Activated naive CD4-positive, alpha-beta T cell treated with anti-CD3 and anti-CD28 coated beads, Interleukin-2, amount 50 U/mL, for 72 hours (primary cell): ENCODE results near the gene NIM1K. TPM values are rescaled to one million over a fixed set of nuclear protein-coding genes. Genes with fewer than 3 reads are reported as not detected.
A peak's percentile ranks its signal among the peaks of the same experiment; 100 is the strongest.
"Not testable (repeated sequence)": the region's sequence is repeated elsewhere in the genome, so short reads cannot be mapped to it uniquely, and the experiment has no call there.

ENCODE experiments used
- ATAC-seq, 2 donors: fragments of 150-1000 bp; cut with Tn5 transposase; 2 replicates each; pipeline ENCODE4 v1.10.0; 2021; ENCODE audit warnings: mild to moderate bottlenecking in 2 of 2, moderate library complexity in 2 of 2
- DNase-seq, 2 donors: peaks; one replicate each; pipeline ENCODE4 v3.0.0; 2021 to 2022; ENCODE audit warnings: low spot score in 2 of 2
- H3K27ac Mint-ChIP-seq, 2 donors: one replicate each; pipeline ENCODE4 v1.8.0; 2022; ENCODE audit warnings: mild to moderate bottlenecking in 2 of 2, mixed read lengths in 2 of 2
- H3K36me3 Mint-ChIP-seq, 2 donors: one replicate each; pipeline ENCODE4 v1.8.0; 2022; ENCODE audit warnings: mixed read lengths in 2 of 2
- H3K9me3 Mint-ChIP-seq, 2 donors: one replicate each; pipeline ENCODE4 v1.8.0; 2022; ENCODE audit warnings: mixed read lengths in 2 of 2
- total RNA-seq, 2 donors: library from RNA; stranded (reverse); gene quantifications; one replicate each; pipeline ENCODE4 v1.2.3, GENCODE V29; 2022

The NIM1K gene
- total RNA-seq, 2 donors from 2014 or later = 0.14 to 2.3 TPM

GRCh38 chr5:43171926-43172325 lies 20.1 kb upstream of the NIM1K start:
- no peak for ATAC-seq
- Mint-ChIP-seq H3K27ac (peak overlapping the region in 1 of 2 donors; percentile 7), H3K36me3 (peaks cover 6 to 21% of the 10 kb centered on the region in 2 donors), H3K9me3 (no peaks in the 10 kb centered on the region)
- no peak for DNase-seq

- no peak for ATAC-seq
- H3K36me3 Mint-ChIP-seq = peaks cover 6 to 21% of the 10 kb centered on the region in 2 donors
- H3K27ac Mint-ChIP-seq = peak overlapping the region in 1 of 2 donors; percentile 5
- H3K9me3 Mint-ChIP-seq = no peaks in the 10 kb centered on the region
- DNase-seq = no peak
These were observed 19.2 kb upstream of the NIM1K start for GRCh38 chr5:43172779-43173178.

GRCh38 chr5:43174586-43174985 lies 17.4 kb upstream of the NIM1K start:
- no peaks in the 10 kb centered on the region for H3K9me3 Mint-ChIP-seq
- ATAC-seq = no peak

GRCh38 chr5:43179836-43180235 lies 12.2 kb upstream of the NIM1K start:
- DNase-seq (no peak), ATAC-seq (no peak)
- Mint-ChIP-seq H3K27ac (peak overlapping the region in 1 of 2 donors; percentile 83), H3K9me3 (no peaks in the 10 kb centered on the region), H3K36me3 (peaks cover under 1 to 6% of the 10 kb centered on the region in 2 donors)

More at GRCh38 chr5:43174586-43174985, 17.4 kb upstream of the NIM1K start:
- no peak for DNase-seq
- no peak overlapping the region for H3K27ac Mint-ChIP-seq
- H3K36me3 Mint-ChIP-seq = peaks cover 6 to 21% of the 10 kb centered on the region in 2 donors

- Mint-ChIP-seq H3K36me3 (peaks cover 0 to 8% of the 10 kb centered on the region in 2 donors), H3K9me3 (no peaks in the 10 kb centered on the region), H3K27ac (no peak overlapping the region)
- ATAC-seq = no peak
- DNase-seq = no peak
These were observed 9.6 kb upstream of the NIM1K start for GRCh38 chr5:43182421-43182820.

GRCh38 chr5:43183101-43183500 lies 8.9 kb upstream of the NIM1K start:
- peaks cover 4 to 15% of the 10 kb centered on the region in 2 donors for H3K36me3 Mint-ChIP-seq
- DNase-seq, H3K27ac Mint-ChIP-seq, H3K9me3 Mint-ChIP-seq, ATAC-seq: not testable (repeated sequence)

GRCh38 chr5:43190755-43191603 lies 1.0 kb upstream of the NIM1K start:
- ATAC-seq = no peak
- Mint-ChIP-seq H3K27ac (no peak overlapping the region), H3K9me3 (no peaks in the 10 kb centered on the region), H3K36me3 (peaks cover 7 to 15% of the 10 kb centered on the region in 2 donors)
- no peak for DNase-seq

GRCh38 chr5:43192558-43193180 lies 644 bp downstream of the NIM1K start:
- ATAC-seq = peak; percentile 22 to 35
- peak overlapping the region; percentile 82 to 94 for H3K27ac Mint-ChIP-seq
- no peaks in the 10 kb centered on the region for H3K9me3 Mint-ChIP-seq
- peak; percentile 26 to 55 for DNase-seq
- H3K36me3 Mint-ChIP-seq = peaks cover 6 to 8% of the 10 kb centered on the region in 2 donors

- Mint-ChIP-seq H3K27ac (peak overlapping the region; percentile 82 to 94), H3K36me3 (peaks cover 0 to 2% of the 10 kb centered on the region in 2 donors), H3K9me3 (no peaks in the 10 kb centered on the region)
- ATAC-seq (peak; percentile 85 to 91), DNase-seq (peak in 1 of 2 donors; percentile 39)
These were observed 1.3 kb downstream of the NIM1K start for GRCh38 chr5:43193181-43193893.

- Mint-ChIP-seq H3K36me3 (no peaks in the 10 kb centered on the region), H3K9me3 (no peaks in the 10 kb centered on the region), H3K27ac (peak overlapping the region; percentile 82 to 94)
- ATAC-seq = peak in 1 of 2 donors; percentile 21
- DNase-seq = no peak
These were observed 1.9 kb downstream of the NIM1K start for GRCh38 chr5:43193894-43194265.

GRCh38 chr5:43195670-43196265 lies 3.7 kb downstream of the NIM1K start:
- ATAC-seq (no peak), DNase-seq (no peak)
- peaks cover 0 to 6% of the 10 kb centered on the region in 2 donors for H3K36me3 Mint-ChIP-seq
- H3K9me3 Mint-ChIP-seq = no peaks in the 10 kb centered on the region
- peak overlapping the region in 1 of 2 donors; percentile 51 for H3K27ac Mint-ChIP-seq

- ATAC-seq = no peak
- H3K9me3 Mint-ChIP-seq = no peaks in the 10 kb centered on the region
- H3K27ac Mint-ChIP-seq = no peak overlapping the region
These were observed 5.5 kb downstream of the NIM1K start for GRCh38 chr5:43197535-43197934.

GRCh38 chr5:43201442-43201841 lies 9.4 kb downstream of the NIM1K start:
- peak overlapping the region in 1 of 2 donors; percentile 9 for H3K27ac Mint-ChIP-seq
- not testable (repeated sequence) for H3K36me3 Mint-ChIP-seq, H3K9me3 Mint-ChIP-seq, DNase-seq
- peak in 1 of 2 donors; percentile 37 for ATAC-seq

More at GRCh38 chr5:43197535-43197934, 5.5 kb downstream of the NIM1K start:
- H3K36me3 Mint-ChIP-seq = peaks cover 0 to 6% of the 10 kb centered on the region in 2 donors
- DNase-seq = no peak

GRCh38 chr5:43202380-43202779 lies 10.4 kb downstream of the NIM1K start:
- no peak for ATAC-seq
- H3K36me3 Mint-ChIP-seq = peaks cover 0 to 6% of the 10 kb centered on the region in 2 donors
- DNase-seq = no peak
- no peaks in the 10 kb centered on the region for H3K9me3 Mint-ChIP-seq
- no peak overlapping the region for H3K27ac Mint-ChIP-seq

GRCh38 chr5:43203373-43203772 lies 11.3 kb downstream of the NIM1K start:
- DNase-seq (no peak), ATAC-seq (no peak)
- Mint-ChIP-seq H3K36me3 (peaks cover 0 to 6% of the 10 kb centered on the region in 2 donors), H3K27ac (no peak overlapping the region), H3K9me3 (no peaks in the 10 kb centered on the region)

GRCh38 chr5:43204958-43205357 lies 12.9 kb downstream of the NIM1K start:
- DNase-seq = no peak
- Mint-ChIP-seq H3K36me3 (peaks cover 0 to 6% of the 10 kb centered on the region in 2 donors), H3K9me3 (no peaks in the 10 kb centered on the region), H3K27ac (no peak overlapping the region)
- no peak for ATAC-seq
